ENCODE measurements around the gene SEPTIN5. TPM values are rescaled to one million over a fixed set of nuclear protein-coding genes. Genes with fewer than 3 reads are reported as not detected.

Gene SEPTIN5
- total RNA-seq, 1 donor from 2014 or later: 47.7 TPM

DNA sequence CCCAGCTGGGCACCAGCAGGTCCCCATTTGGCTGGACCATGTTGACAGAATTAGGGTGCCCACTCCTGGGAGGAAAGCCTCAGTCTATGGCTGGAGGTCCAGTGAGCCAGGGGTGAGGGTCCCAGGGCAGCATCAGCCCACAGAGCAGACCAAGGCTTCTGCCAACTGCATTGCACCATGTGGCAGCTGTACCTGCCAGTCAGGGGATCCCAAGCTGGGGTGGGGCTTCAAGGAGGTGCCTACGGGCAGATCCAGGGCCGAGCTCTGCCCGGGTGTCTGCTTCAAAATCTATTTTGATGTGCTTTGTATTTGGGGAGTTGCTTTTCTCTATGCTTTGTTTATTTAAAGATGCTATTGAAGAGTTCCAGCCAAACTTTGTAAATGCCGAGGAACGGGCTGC lies 19.5 kb downstream of the SEPTIN5 start:
- no peak for DNase-seq (ENCODE audit: low spot score)

DNA sequence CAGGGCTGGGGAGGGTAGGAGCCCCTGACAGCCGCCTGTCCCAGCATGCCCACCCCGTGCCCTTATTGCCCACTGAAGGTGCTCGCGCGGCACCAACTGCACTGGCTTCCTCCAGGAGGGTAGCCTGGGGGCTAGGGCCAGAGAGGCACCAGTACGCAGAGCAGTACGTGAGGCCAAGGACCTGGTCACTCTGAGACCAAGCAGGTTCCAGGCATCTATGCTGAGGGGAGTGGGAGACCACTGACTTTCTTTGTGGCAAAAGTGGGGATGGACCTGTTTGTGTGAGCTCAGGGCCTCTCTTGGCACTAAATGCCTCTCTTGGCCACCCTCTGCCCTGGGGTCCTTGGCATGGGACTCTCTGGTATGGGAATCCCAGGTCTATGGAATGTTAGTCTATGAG lies 19.9 kb downstream of the SEPTIN5 start:
- DNase-seq (ENCODE audit: low spot score): no peak

GRCh38 chr22:19734837-19735382 lies 20.6 kb downstream of the SEPTIN5 start:
- DNase-seq (ENCODE audit: low spot score): no peak

DNA sequence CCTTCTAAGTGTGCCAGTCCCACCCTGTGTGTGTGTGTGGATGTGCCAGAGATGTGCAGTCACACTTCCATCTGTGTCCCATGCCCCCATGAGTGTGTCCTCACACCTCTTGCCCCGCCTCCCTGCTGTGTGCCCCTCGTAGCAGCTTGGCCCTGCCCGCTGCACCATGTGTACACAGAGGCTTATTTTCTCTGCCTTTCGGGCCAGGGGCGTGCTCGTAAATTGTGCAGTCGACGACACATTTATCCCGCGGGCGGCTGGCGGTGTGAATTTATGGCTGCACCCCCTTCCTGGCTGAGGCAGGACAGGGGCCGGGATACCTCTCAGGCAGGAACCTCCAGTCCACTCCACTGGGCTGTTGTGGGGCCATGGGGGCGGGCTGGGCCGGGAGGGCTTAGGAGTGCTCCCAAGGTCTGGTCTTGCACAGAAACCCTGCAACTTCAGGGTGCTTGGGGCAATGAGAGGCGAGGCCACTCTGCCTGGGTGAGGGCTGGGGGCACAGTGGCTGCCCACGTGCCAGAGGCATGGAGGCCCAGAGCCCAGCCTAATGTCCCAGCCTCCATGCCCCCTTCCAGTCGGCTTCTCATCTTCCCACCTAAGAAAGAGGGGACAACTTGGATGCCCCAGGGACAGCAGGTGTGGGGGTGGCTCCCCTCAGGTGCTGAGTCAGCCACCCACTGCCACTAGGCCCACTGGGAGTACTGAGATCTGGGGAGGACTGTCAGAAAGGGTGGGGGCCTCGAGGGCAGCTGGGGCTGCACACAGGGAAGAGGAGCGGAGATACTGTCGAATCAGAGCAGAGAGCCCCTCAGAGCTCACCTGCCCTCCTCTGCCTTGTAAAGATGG lies 21.6 kb downstream of the SEPTIN5 start:
- DNase-seq (ENCODE audit: low spot score): no peak

DNA sequence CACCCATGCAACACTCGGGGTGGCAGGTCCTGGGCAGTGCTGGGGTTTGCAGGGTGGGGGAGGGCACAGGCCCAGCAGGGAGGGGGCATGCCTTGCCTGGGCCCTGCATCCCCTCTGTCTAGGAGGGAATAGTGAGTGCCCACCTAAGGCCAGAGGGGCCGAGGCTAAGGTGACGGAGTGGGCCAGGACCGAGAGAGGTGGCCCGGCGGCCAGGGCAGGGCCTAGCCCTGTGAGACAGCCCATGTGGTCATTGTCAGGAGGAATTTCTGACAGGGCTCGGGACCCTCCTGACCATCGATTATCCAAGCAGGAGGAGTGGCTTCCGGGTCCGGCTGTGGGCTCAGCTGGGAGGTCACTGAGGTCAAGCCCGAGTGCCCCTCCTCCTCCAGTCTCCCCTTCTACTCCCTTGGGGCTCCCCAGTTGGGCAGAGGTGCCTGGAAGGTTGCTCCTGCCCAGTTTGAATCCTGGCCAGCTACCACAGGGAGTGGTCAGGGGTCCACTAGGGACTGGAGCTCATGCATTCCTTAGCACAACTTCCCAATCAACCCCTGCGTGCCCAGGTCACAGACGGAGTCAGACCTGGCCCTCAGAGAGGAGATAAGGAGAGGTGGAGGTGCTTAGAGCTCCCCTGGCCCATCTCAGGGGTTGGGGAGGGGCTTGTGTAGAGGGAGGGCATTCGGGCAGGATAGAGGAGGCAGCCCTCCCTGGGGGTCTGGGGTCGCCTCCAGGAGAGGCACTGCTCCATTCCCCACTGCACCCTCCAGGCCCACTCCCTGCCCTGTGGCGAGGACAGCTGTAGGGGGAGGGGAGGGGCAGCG lies 23.8 kb downstream of the SEPTIN5 start:
- no peak for DNase-seq (ENCODE audit: low spot score)

DNA sequence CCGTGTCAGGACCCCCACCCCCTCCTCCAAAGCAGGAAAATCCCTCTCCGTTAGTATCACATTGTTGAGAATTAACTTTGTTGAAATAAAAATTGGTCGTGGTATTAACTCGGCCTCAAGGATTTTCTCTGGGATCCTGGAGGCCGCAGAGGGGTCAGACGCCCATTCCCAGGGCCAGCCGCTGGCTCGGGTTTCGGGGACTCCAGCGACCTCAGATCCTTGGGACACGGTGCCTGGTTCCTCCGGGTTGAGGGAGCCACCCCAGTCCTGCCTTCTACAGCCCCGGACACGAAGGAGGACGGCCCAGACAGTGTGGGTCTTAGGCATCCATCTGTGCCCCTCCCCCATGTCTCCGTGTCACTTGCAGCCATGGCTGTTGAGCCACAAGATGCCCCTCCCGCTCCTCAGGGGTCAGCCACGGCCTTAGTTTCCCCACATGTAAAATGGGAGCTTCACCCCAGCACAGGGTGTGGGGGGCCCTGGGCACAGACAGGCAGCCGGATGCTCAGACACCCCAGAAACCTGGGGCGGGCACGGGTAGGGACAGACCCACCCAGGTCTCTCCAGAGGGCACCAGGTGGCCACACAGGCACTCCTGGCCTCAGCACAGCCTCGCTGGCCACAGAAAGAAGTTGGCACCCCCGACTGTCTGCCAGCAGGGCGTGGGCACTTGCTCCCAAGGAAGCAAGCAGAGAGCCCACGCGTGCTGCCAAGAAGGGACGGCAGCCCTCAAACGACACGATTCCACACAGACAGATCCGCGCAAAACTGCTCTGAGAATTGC lies 24.6 kb downstream of the SEPTIN5 start:
- no peak for DNase-seq (ENCODE audit: low spot score)

- DNase-seq (ENCODE audit: low spot score): no peak
Observed at GRCh38 chr22:19739448-19739895, 25.2 kb downstream of the SEPTIN5 start.

DNA sequence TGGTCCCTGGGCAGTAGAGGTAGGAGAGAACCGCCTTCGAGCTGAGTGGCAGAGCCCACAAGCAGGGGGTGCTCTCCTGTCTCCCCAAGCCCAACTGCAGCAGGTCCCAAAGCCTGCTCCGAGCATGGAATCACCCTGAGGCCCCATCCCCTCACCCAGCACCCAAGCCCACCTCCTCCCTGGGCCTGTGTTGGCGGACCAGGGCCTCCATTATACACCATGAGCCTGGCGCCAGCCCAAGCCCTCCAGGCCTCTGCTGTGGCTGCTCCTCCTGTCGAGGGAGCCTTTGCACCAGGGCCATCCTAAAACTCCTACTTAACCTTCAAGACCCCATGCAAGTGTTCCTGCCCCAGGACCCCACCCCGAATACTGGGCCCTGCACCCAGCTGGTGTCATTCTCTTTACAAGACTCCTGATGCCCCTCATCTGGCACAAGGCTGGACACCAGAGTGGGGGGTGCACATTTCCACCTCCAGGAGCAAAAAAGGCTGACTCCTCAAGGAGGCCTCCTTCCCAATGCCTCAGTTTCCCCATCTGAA lies 25.7 kb downstream of the SEPTIN5 start:
- DNase-seq (ENCODE audit: low spot score): no peak

GRCh38 chr22:19740586-19740985 lies 26.3 kb downstream of the SEPTIN5 start:
- no peak for DNase-seq (ENCODE audit: low spot score)

DNA sequence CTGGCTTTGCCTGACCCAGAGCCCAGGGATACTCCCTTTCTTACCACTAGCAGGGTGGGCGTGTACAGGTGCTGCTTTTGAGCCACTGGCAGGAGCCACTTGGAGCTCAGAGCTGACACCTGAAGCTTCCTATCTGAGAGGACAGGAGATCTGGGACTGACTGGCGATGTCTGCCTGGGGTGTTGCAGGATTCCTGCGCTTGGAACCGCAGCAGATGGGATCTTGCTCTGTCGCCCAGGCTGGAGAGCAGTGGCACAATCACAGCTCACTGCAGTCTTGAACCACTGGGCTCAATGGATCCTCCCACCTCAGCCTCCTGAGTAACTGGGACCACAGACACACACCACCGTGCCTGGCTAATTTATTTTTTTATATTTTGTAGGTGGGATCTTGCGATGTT lies 26.8 kb downstream of the SEPTIN5 start:
- DNase-seq (ENCODE audit: low spot score): no peak

GRCh38 chr22:19742160-19743066 lies 28.1 kb downstream of the SEPTIN5 start:
- DNase-seq (ENCODE audit: low spot score): no peak

DNA sequence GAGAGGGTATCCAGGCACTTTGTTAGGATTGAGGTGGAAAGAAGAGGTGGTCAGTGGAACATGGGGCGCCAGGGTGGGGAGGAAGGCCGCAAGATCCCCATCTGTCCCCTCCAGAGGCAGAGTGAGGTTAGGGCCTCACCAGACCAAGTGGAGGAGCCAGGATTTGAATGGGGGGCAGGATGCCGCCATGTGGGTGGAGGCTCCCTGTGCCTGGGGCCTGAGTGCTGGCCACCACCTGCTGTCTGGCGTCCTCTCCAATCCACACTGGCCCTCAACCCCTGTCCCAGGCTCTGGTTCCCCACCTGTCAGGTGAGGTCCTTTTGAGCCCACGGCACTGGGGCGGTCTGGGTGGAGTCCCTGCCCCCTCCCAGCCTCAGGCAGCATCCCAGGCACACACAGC lies 28.8 kb downstream of the SEPTIN5 start:
- DNase-seq (ENCODE audit: low spot score): no peak

GRCh38 chr22:19743651-19744050 lies 29.3 kb downstream of the SEPTIN5 start:
- DNase-seq (ENCODE audit: low spot score): no peak

GRCh38 chr22:19744350-19745006 lies 30.2 kb downstream of the SEPTIN5 start:
- no peak for DNase-seq (ENCODE audit: low spot score)

GRCh38 chr22:19745155-19746101 lies 31.1 kb downstream of the SEPTIN5 start:
- DNase-seq (ENCODE audit: low spot score): no peak

- no peak for DNase-seq (ENCODE audit: low spot score)
Observed at GRCh38 chr22:19746726-19747125, 32.4 kb downstream of the SEPTIN5 start.

- no peak for DNase-seq (ENCODE audit: low spot score)
Observed at GRCh38 chr22:19747551-19747950, 33.2 kb downstream of the SEPTIN5 start.

- DNase-seq (ENCODE audit: low spot score): no peak
Observed at GRCh38 chr22:19748139-19748538, 33.8 kb downstream of the SEPTIN5 start.

All from umbilical cord (tissue), 2 donors.